HFFc6 (cell line): ENCODE data around the gene ADIPOR2. TPM values are rescaled to one million over a fixed set of nuclear protein-coding genes. Genes with fewer than 3 reads are reported as not detected.

Source experiments
- DNase-seq: peaks from one replicate; pipeline ENCODE4 v3.0.0-alpha.2; 2018
- H3K27ac Mint-ChIP-seq: 2 replicates; pipeline ENCODE4 v1.8.0; 2020; ENCODE audit warnings: mild to moderate bottlenecking, mixed read lengths
- H3K27me3 Mint-ChIP-seq: 2 replicates; pipeline ENCODE4 v1.8.0; 2021; ENCODE audit warnings: mild to moderate bottlenecking, moderate library complexity, mixed read lengths; ENCODE audit not compliant: insufficient read depth
- H3K36me3 Mint-ChIP-seq: 2 replicates; pipeline ENCODE4 v1.8.0; 2021; ENCODE audit warnings: low read depth, mixed read lengths
- H3K4me1 Mint-ChIP-seq: 2 replicates; pipeline ENCODE4 v1.8.0; 2020; ENCODE audit warnings: low read depth, mixed read lengths
- H3K4me3 Mint-ChIP-seq: 2 replicates; pipeline ENCODE4 v1.8.0; 2020; ENCODE audit warnings: mild to moderate bottlenecking, moderate library complexity, mixed read lengths
- H3K9me3 Mint-ChIP-seq: 2 replicates; pipeline ENCODE4 v1.8.0; 2020; ENCODE audit warnings: mild to moderate bottlenecking, mixed read lengths
- total RNA-seq, 6 experiments: library from RNA; stranded (reverse); fragmentation: NEBNext Ultra II Directional; extraction: Animal tissue kit (Norgen Biotek cat#: 25700); gene quantifications; 2 replicates in 1 of 6; 3 replicates in 5 of 6; pipeline ENCODE4 v1.2.3, GENCODE V29; 2021
- TF ChIP-seq, protein P1 (sequence below): fragments of 200-600 bp; sonication (generic); IDR thresholded peaks from 2 replicates; pipeline ENCODE4 v1.5.0; 2021; ENCODE audit warnings: antibody characterized with exemption, mild to moderate bottlenecking

ADIPOR2 gene
- total RNA-seq, 6 experiments from 2014 or later, result 38.9 to 50.1 (median 44.9) TPM

DNA sequence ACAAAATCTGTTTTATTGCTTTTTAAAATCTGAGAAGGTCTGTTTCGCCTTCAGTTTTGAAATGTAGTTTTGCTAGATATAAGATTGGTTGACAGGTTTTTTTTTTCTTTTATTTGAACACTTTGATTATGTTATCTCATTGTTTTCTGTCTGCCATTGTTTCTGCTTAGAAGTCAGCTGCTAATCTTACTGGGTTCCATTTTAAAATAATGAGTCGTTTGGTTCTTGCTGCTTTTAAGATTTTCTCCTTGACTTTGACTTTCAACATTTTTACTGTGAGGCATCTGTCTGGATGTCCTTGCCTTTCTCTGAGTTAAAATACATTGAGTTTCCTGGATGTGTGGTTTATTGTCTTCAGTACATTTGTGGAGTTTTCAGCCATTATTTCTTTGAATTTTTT lies 56.7 kb downstream of the ADIPOR2 start:
- peaks cover 13% of the 10 kb centered on the region for H3K4me1 Mint-ChIP-seq
- H3K27me3 Mint-ChIP-seq, result no peaks in the 10 kb centered on the region; the same call in 1 of the 2 replicates
- H3K27ac Mint-ChIP-seq, result no peak overlapping the region
- peaks cover 45% of the 10 kb centered on the region for H3K36me3 Mint-ChIP-seq
- H3K4me3 Mint-ChIP-seq, result no peak overlapping the region
- H3K9me3 Mint-ChIP-seq, result peaks cover 41% of the 10 kb centered on the region
- no peak for DNase-seq
- TF ChIP-seq, protein P1, sequence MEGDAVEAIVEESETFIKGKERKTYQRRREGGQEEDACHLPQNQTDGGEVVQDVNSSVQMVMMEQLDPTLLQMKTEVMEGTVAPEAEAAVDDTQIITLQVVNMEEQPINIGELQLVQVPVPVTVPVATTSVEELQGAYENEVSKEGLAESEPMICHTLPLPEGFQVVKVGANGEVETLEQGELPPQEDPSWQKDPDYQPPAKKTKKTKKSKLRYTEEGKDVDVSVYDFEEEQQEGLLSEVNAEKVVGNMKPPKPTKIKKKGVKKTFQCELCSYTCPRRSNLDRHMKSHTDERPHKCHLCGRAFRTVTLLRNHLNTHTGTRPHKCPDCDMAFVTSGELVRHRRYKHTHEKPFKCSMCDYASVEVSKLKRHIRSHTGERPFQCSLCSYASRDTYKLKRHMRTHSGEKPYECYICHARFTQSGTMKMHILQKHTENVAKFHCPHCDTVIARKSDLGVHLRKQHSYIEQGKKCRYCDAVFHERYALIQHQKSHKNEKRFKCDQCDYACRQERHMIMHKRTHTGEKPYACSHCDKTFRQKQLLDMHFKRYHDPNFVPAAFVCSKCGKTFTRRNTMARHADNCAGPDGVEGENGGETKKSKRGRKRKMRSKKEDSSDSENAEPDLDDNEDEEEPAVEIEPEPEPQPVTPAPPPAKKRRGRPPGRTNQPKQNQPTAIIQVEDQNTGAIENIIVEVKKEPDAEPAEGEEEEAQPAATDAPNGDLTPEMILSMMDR, result no peak

DNA sequence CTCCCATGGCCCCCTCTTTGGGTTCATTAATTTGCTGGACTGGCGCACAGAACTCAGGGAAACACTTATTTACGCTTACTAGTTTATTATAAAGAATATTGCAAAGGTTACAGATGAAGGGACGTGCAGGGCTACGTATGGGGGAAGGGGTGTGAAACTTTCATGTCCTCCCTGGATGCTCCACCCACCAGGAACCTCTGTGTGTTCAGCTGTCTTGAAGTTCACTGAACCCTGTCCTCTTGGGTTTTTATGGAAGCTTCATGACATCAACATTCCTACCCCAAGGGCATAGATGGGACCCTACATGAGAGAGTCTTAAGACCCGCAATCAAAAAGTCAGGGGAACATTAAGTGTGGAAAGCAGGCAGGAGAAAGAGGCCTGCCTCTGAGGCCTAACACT lies 58.1 kb downstream of the ADIPOR2 start:
- peaks cover 45% of the 10 kb centered on the region for H3K36me3 Mint-ChIP-seq
- H3K4me1 Mint-ChIP-seq, result peaks cover 13% of the 10 kb centered on the region
- H3K4me3 Mint-ChIP-seq, result no peak overlapping the region
- no peak for DNase-seq
- peaks cover 41% of the 10 kb centered on the region for H3K9me3 Mint-ChIP-seq
- H3K27me3 Mint-ChIP-seq, result no peaks in the 10 kb centered on the region; the same call in 1 of the 2 replicates
- no peak overlapping the region for H3K27ac Mint-ChIP-seq
- TF ChIP-seq, protein P1, result no peak

DNA sequence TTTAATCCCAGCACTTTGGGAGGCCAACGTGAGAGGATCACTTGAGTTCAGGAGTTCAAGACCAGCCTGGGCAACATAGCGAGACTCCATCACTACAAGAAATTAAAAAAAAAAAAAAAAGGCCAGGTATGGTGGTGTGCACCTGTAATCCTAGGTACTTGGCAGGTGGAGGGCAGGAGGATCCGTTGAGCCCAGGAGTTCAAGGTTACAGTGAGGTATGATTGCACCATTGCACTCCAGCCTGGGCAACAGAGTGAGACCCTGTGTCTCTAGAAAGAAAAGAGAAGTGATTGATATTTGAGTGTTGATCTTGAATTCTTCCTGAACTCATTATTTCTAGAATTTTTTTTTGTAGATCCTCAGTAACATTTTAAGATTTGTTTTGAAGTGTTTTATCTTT lies 59.4 kb downstream of the ADIPOR2 start:
- H3K4me1 Mint-ChIP-seq, result peaks cover 7% of the 10 kb centered on the region
- no peak overlapping the region for H3K4me3 Mint-ChIP-seq
- no peak for DNase-seq
- no peak overlapping the region for H3K27ac Mint-ChIP-seq
- TF ChIP-seq, protein P1, result no peak
- peaks cover 50% of the 10 kb centered on the region for H3K36me3 Mint-ChIP-seq
- H3K27me3 Mint-ChIP-seq, result peaks cover 2% of the 10 kb centered on the region; the same call in 1 of the 2 replicates
- peaks cover 37% of the 10 kb centered on the region for H3K9me3 Mint-ChIP-seq

DNA sequence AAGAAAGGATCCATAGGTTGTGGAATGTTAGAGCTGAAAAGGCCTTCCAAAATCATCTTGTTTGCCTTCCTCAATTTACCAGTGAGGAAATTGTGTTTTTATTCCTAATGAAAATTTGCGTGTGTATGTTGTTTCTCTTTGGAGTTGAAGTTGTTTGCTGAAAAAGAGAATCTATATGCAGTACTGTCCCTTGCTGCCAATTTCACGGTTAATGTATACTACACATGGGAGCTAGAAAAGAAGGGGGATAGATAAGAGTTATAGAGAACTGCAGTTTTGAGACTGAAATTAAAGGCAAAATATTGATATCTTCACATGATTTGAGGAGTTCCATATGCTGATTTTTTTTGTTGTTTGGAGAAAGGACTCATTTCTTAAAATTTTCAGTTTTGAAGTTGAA lies 67.5 kb downstream of the ADIPOR2 start:
- Mint-ChIP-seq H3K9me3 (peaks cover 17% of the 10 kb centered on the region), H3K27me3 (peaks cover 2% of the 10 kb centered on the region; the same call in 1 of the 2 replicates), H3K4me1 (peaks cover 48% of the 10 kb centered on the region), H3K27ac (no peak overlapping the region; the same call in 1 of the 2 replicates), H3K36me3 (peaks cover 50% of the 10 kb centered on the region), H3K4me3 (no peak overlapping the region)
- no peak for DNase-seq
- TF ChIP-seq, protein P1, result no peak

DNA sequence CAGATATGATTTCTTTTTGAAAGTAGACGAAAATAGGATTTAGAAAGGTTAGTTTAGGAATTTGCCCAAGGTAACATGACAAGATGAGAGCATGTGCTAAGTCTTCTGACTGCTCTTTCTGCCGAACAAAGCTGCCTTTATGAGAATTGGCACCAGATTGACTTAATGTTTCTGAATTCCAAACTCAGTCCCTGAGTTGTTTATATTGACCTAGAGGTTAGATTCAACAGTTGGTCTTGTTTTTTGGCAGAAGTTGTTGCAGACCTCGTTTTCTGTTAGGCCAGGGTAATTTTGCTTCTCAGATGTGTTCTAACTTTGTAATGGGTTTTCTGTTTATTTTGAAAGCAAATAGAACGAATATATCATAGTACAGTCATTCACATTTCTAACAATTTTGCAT lies 68.0 kb downstream of the ADIPOR2 start:
- no peak for DNase-seq
- TF ChIP-seq, protein P1, result no peak
- peak overlapping the region; percentile 15; the same call in 1 of the 2 replicates for H3K4me3 Mint-ChIP-seq
- H3K27ac Mint-ChIP-seq, result peak overlapping the region; percentile 69
- peaks cover 17% of the 10 kb centered on the region for H3K9me3 Mint-ChIP-seq
- H3K27me3 Mint-ChIP-seq, result peaks cover 2% of the 10 kb centered on the region; the same call in 1 of the 2 replicates
- peaks cover 48% of the 10 kb centered on the region for H3K4me1 Mint-ChIP-seq
- H3K36me3 Mint-ChIP-seq, result peaks cover 50% of the 10 kb centered on the region
